Mucosa of gallbladder (tissue), 1 donor: ENCODE data around the gene GNB1L. TPM values are rescaled to one million over a fixed set of nuclear protein-coding genes. Genes with fewer than 3 reads are reported as not detected.
A peak's percentile ranks its signal among the peaks of the same experiment; 100 is the strongest.

ENCODE experiments used
- DNase-seq: peaks from one replicate; pipeline ENCODE4 v3.0.0-alpha.2; 2020; ENCODE audit warnings: low spot score
- total RNA-seq: library from RNA; stranded (reverse); gene quantifications from one replicate; pipeline ENCODE4 v1.2.1, GENCODE V29; 2021
- donor health status: DM: no; HTN: no; CAD: no.

GNB1L gene
- total RNA-seq, 1 donor from 2014 or later, result 6.2 TPM

DNA sequence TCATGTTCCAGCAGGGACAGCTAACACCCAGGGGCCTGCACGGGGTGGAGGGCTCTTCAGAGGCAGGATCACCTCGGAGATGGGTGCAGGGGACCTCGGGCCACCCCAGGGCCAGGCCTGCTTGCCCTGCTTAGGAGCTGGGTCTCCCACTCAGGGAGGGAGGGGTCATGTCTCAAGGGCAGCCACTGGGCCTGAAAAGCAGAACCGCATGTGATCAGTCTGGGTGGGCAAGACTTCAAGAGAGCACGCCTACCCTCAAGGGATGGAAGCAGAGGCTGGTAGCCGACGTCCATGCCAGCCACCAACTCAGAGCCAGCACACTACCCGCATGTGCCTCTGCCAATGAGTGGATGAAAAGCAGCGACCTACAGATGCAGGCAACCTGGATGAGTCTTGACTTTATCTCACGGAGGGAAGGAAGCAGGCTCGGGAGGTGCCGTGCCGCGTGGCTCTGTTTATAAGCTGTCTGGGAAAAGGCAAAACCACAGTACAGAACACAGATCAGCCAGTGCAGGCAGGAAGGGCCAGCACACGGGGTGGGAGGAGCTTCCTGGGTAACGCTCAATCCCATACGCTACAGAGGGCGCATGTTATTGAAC, 78.1 kb downstream of the GNB1L start:
- DNase-seq, result no peak

DNA sequence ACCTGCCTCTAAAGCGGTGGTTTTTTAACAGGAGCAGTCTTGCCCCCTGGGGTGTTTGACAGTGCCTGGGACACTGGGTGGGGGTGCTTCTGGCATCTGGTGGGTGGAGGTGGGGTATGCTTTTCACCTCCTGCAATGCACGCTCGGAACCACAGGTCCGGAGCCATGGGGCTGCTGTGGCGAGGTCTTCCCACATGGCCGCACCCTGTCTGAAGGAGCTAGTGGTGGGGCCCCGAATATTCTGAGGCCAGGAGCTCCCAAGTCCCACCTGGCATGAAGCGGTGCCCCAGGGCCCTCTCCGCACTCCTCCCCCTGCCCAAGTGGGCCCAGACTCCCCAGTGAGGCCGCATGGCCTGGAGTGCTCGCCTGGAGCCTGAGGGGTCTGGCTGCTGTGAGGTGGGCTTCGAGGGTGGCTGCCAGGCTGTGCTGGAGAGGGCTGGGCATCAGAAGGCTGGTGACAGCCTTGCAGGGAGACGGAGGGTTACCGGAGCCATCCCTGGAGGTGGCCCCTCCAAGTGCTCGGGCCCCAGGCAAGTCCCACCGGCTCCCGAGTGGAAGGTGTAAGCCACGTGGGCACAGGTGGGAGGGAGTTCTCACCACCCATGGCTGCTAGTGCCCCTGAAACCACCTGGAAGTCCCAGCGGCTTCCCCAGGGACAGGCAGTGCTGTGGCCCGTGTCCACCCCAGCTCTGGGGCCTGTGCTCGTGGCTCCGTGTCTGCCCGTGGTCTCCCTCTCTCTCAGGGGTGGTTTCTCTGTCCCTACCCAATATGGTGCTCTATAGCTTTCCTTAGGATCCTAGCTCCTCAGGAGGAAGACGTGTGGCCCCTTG, 79.0 kb downstream of the GNB1L start:
- no peak for DNase-seq

DNA sequence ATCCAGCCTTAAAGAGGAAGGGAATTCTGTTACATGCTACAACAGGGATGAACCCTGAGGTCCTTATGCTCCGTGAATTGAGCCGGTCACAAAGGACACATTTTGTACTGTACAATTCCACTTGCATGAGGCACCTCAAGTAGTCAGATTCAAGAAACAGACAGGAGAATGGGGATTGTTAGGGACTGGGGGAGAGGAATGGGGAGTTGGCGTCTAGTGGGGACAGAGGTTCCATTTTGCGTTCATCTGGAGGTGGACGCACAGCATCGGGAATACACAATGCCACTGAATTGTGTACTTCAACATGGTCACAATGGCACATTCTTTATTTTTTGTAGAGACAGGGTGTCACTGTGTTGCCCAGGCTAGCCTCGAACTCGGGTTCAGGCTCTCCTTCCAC, 80.0 kb downstream of the GNB1L start:
- no peak for DNase-seq

DNA sequence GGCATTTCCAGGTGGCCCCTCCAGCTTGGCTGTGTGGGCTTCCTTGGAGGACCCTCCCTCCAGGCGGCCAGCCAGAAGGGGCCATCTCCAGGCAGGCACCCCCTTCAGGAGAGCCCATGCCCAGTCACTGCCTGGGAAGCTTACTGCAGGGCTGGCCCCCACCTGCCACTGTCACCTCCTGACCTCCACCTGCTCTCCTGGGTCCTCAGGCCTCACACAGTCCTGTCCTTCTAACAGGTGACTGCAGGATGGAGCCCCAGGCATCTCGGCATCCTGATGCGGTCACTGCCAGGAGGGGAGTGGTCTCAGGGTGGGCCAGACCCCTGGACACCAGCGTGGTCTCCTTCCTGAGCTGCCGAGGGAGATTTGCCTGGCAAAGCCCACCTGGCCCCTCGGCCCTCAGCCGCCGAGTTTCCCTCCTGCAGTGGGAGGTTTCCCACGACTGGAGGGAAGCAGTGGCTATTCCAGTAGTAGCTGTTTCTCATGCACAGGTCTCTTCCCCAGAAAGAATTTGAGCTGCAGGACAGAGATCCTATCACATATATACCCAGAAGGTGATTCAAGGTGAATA, 81.1 kb downstream of the GNB1L start:
- no peak for DNase-seq

DNA sequence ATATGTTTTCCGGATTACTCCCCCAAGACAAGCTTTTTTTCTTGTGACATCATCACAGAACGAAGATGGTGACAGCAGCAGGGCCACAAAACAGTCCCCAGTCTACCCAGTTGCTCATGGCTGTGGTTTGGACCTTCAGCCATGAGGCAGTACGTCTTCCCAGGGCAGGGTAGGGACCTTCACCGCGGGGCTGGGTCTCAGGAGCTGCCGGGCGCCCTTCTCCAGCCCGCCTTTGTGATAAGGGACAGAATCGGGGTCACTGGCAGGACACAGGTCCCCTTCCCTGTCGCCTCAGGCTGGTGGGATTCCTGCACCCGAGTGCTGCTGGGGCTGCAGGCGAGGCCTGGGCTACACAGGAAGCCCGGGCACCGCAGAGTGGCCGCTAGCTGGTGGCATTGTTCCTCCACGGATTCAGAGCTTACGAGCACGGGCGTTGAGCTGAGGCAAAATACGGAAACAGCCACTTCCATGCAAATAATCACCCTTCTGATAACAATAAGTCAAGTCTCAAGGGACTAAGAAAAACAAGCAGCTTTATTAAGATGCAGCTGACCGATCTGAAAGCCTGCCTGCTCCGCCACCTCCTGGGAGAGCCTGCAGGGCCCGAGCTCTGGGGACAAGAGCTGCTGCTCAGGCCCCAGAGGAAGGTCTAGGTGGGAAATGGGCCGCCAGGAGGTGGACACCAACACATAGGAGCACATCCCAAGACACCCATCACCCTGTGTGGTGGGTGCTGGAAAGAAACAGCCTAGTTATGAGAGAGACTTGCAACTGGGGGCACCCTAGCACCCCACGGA, 81.8 kb downstream of the GNB1L start:
- DNase-seq, result no peak

DNA sequence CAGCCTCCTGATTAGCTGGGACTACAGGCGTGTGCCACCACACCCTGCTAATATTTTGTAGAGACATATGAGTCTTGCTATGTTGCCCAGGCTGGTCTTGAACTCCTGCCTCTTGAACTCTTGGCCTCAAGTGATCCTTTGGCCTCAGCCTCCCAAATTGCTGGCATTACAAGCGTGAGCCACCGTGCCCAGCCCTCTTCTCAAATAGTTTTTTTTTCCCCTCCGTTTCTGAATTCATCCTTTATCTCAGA, 82.3 kb downstream of the GNB1L start:
- no peak for DNase-seq

DNA sequence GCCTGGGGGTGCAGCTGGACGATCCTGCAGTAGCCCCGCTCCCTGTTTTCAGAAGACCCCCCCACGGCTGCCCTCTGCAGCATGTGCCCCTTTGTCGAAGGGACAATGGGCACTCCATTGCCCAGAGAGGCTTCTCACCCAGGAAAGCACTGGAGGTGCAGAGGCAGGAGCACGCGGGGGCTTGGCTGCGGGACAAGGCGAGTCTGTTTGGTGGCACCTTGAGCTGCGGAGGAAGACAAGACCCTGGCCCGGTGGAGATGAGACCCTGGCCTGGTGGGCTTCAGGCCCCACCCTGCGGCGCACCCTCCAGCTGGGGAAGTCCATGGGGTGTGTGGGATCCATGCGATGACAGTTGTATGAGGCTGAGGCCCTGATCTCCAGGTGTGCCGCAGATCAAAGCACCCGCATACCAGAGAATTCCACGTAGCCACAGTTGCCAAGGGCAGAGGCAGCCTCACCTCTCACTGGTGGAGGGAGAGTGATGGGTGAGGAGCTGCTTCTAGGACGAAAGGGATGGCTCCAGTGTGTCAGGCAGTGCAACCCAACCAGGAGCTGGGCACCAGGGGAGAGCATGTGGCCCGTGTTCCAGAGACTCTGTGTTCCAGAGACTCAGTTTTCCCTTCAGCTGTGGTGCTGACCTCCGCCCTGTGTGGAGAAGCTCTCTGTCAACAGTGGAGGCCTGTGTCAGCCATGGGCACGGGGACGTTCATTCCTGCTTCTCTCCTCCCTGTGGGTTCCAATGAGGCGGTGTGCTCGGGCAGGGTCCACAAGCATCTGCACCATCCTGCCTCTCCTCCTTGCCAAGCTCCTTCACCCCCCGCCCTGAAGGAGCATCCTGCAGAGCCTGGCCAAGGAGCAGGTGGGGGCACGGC, 84.1 kb downstream of the GNB1L start:
- no peak for DNase-seq

DNA sequence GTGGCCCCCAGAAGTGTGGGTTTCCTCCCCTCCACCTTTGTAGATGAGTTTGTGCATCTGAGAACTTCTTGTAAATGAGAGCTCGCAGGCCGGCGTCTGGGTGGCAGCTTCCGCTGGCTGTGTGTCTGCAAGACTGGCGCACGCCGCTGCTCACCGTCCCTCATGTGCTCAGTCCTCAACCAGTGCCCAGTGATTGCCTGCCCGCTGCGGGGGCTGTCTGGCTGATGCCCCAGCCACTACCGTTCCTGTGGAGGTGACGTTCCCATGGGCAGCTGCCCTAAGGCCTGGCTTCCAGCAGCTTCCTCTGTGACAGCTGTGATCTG, 85.3 kb downstream of the GNB1L start:
- DNase-seq, result no peak

DNA sequence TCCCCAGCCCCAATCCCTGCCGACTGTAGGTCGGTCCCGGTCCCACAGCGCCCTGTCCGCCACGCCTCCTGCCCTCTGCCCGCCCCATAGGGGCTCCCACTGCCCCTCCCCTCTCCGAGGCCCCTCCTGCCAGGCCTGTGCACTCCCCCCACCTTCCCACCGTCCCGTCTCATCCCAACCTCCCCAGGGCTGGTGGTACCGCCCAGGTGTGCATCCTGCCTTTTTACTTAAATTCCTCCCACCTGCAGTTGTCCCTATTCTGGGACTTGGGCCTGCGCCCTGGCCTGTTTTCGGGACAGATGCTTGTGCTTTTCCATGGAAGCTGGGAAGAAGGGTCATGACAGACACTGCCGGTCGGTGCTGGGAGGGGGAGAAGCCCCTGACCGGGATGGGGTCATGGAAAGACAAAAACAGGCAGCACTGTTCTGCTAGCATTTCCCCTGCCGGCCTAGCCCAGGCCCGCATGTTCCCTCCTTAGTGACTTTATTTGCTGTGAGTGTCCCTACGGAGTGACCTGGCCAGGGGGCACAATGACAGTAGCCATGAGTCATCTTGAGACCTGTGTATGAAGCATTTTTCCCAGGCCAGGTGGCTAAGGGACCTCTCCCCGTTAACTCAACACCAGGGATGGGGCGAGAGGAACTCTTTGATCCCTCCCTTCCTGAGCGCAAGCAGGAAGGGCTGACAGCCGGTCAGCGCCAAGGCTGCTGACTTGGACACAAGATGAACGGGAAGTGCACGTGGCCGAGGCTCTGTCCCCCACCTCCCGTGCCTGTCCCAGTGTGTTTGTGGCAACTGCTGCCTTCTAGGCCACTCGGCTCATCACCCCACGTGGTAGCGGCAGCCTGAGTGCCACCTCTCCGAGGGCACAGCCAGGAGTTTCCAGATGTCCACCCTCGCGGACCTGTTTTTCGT, 87.0 kb downstream of the GNB1L start:
- peak; percentile 21 for DNase-seq

DNA sequence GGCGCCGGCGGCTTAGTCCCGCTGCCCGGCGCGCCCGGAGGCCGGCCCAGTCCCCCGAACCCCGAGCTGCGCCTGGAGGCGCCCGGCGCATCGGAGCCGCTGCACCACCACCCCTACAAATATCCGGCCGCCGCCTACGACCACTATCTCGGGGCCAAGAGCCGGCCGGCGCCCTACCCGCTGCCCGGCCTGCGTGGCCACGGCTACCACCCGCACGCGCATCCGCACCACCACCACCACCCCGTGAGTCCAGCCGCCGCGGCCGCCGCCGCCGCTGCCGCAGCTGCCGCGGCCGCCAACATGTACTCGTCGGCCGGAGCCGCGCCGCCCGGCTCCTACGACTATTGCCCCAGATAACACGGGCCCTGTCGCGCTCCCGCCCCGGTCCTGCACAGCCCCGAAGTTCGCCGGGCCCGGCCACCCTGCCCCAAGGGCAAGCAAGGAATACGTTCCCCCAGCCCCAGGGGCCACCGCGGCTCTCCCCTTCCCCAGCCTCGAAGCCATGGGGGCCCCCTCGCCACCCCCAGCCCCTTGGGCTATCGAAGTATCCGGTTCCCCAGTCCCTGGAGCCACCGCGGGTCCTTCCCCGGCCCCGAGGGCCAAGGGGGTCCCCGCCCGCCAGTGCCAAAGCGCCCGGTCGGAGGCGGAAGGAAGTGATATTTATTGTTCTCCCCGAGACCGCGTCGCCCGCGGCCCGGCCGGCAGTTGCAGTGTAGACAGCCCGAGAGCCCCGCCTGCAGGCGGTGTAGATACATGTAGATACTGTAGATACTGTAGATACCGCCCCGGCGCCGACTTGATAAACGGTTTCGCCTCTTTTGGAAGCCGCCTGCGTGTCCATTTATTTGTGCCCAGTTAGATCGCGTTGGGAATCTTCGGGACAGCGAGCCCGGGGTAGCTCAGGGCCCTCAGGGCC, 87.9 kb downstream of the GNB1L start:
- DNase-seq, result peak; percentile 39

DNA sequence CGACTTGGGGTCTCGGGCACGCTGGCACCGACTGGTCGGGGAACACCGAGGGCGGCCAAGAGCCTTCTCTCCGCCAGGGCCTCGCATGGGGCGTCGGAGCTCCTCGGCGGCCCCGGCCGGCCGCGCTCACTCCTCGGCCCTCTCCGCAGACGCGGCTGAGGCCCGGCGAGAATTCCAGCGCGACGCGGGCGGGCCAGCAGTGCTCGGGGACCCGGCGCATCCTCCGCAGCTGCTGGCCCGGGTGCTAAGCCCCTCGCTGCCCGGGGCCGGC, 88.5 kb downstream of the GNB1L start:
- no peak for DNase-seq

DNA sequence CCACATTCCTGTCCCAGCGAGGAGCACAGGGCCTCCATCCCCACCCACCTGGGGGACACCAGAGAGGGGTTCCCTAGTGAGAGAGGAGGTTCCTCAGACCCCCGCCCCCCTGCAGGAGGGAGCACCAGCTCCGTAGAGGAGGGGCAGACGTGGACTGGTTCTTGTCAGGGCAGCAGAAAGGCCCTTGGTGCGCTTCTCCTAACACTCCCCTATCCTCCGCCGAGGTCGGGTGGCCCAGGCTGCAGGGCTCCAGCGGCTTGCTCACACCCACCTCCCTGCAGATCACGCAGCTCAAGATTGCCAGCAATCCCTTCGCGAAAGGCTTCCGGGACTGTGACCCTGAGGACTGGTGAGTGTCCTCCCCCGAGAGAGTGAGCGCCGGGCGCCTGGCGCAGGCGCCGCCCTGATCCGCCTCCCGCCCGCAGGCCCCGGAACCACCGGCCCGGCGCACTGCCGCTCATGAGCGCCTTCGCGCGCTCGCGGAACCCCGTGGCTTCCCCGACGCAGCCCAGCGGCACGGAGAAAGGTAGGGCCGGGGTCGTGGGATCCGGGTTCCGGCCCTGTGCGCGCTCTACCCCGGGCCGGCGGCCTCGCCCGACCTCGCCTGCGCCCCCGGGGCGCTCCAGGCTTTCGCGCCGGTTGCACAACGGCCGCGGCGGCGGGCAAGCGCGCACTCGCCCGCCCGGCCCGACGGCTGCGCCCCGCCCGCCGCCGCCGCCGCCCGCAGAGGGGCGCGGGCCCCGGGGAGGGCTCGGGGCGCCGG, 89.0 kb downstream of the GNB1L start:
- DNase-seq, result no peak

DNA sequence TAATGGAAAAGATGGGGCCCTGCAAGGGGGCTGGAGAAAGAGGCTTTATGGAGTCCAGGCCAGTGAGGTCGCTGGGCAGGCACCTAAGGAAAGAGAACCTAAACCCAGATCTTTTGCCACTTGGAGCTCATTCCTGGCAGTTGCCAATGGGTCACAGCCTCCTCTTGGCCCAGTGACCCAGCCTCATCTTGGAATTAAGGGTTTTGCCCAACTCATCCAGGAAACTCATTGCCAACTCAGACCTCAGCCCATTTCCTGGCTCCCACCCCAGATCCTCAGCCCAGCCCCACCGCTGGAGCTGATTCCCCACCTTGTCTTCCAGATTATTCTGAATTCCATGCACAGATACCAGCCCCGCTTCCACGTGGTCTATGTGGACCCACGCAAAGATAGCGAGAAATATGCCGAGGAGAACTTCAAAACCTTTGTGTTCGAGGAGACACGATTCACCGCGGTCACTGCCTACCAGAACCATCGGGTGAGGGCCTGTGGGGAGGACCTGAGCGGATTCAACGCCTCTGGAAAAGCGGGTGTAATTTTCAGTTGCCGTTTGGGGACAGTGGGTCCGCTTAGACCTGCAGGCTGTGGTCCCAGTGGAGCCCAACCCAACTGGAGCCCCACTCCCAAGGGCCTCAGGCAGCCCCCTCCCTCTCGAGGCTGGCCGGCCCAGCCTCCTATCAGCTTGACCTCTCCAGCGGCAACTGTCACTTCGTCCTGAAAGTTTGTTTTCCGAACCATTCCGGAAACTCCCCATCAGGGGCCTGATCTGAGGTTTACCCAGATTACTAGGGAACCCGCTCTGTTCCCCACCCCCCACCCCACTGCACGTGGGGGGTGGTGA, 89.8 kb downstream of the GNB1L start:
- DNase-seq, result no peak

DNA sequence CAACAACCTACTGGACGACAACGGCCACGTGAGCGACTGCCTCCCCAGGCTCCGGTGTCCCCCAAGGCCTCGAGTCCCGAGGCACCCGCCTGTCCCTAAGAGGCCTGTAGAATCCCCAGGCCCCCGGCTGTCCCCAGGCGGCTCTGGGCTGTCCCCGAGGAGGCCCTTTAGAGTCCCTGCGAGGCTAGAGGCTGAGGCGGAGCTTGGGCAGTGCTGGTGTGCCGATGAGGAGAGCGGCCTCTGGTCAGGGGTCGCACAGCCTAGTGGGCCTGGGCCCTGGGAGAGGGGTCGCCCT, 90.4 kb downstream of the GNB1L start:
- no peak for DNase-seq

DNA sequence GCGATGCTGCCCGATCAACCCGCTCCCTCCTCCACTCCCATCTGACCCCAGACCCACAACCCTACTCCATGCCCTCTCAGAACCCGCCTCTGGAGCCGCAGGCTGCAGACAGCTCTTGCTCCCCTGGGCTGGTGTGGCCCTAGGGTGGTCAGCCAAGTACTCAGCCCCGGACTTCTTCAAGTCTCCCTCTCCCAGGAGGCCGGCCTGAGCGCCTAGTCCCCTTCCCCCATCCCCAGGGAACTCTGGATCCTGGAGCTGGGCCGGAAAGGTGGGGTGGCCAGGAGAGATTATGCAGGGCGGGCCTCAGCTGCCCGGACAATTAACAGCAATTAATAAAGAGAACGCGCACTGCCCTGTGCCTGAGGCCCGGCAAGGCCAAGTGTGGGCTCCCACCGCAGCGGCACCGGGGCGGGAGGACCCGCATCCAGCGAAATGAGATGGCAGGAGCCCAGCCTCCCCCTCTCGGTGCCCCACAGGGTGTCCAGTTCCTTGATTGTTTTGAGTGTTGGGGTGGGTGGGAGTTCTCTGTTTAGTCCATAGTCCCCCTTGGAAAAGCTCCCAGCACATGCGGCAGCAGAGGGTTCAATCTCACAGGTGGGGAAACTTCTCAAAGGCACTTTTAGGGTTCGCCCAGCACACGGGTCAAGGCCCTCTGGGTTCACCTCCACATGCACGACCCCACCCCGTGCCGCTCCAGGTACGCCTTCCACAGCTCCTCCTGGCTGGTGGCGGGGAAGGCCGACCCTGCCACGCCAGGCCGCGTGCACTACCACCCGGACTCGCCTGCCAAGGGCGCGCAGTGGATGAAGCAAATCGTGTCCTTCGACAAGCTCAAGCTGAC, 91.0 kb downstream of the GNB1L start:
- DNase-seq, result no peak

DNA sequence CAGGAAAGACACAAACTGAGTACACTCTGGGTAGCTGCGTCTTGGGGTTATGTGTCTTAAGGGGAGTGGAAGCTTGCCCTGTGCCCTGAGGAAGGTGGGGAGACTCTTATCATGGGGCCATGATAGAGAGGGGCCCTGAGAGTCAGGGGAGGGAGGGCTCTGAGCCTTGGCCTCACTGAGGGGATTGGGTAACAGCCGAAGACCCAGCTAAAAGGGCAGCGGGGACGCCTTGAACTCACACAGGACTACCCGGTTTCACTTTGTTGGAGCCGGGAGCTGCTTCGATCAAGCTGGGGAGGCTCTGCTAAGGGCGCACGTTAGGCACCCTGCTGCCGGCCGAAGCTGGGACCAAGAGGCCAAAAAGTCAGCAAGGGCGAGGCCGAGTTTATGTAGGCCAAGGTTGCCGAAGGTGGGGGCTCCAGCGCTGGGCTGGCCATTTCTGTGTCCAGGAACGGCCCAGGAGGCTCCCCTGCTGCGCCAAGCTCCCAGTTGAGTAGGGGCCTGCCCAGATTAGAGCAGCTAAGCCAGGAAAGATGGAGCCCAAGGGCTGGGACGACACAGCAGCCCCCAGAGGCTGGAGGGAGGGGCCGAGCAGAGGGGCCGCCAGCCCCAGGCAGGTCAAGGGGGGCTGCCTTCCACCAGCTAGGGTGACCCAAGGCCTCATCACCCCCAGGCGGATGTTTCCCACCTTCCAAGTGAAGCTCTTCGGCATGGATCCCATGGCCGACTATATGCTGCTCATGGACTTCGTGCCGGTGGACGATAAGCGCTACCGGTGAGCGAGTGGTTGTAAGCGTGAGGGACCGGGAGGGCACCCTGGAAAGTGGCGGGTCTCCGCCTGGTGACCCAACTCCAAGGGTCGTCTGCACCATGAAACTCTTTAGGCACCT, 91.9 kb downstream of the GNB1L start:
- no peak for DNase-seq
